Gastroesophageal sphincter (tissue), 4 donors: ENCODE data around the gene TUBGCP3. TPM values are rescaled to one million over a fixed set of nuclear protein-coding genes. Genes with fewer than 3 reads are reported as not detected.

ENCODE experiments used
- ATAC-seq: fragments of 150-250 bp; one replicate; pipeline ENCODE4 v1.9.1; 2016; ENCODE audit warnings: mild to moderate bottlenecking, moderate library complexity
- H3K27ac ChIP-seq, 4 donors: fragments of 200-600 bp; sonication (generic) in 3 of 4; 1 replicate in 3 of 4; 2 replicates in 1 of 4; pipeline ENCODE4 v1.5.1; 2016 to 2019
- H3K27me3 ChIP-seq: fragments of 200-600 bp; sonication (generic); one replicate; pipeline ENCODE4 v1.5.1; 2019
- H3K36me3 ChIP-seq, 2 donors: fragments of 200-600 bp; sonication (generic); one replicate each; pipeline ENCODE4 v1.5.1; 2019; ENCODE audit warnings: control low read depth in 1 of 2
- H3K4me1 ChIP-seq, 3 donors: fragments of 200-600 bp; sonication (generic); 1 replicate in 2 of 3; 2 replicates in 1 of 3; pipeline ENCODE4 v1.5.1; 2016 to 2019; ENCODE audit warnings: control low read depth in 2 of 3
- H3K4me3 ChIP-seq, 2 donors: fragments of 200-600 bp; sonication (generic); one replicate each; pipeline ENCODE4 v1.5.1; 2019; ENCODE audit warnings: mild to moderate bottlenecking in 1 of 2, moderate library complexity in 1 of 2
- H3K9me3 ChIP-seq, 3 donors: fragments of 200-600 bp; sonication (generic); one replicate each; pipeline ENCODE4 v1.5.1; 2017 to 2019; ENCODE audit warnings: control low read depth in 2 of 3
- EP300 ChIP-seq: sonication (generic); formaldehyde crosslinking; IDR thresholded peaks from one replicate; pipeline ENCODE4 v1.6.1; 2017; ENCODE audit warnings: antibody characterized with exemption, mild to moderate bottlenecking
- POLR2A ChIP-seq, 2 donors: fragments of 450-650 bp; IDR thresholded peaks; one replicate each; pipeline ENCODE4 v1.6.1; 2017; ENCODE audit warnings: antibody characterized with exemption in 2 of 2, mild to moderate bottlenecking in 2 of 2, moderate library complexity in 1 of 2
- POLR2AphosphoS5 ChIP-seq: sonication (generic); formaldehyde crosslinking; IDR thresholded peaks from one replicate; pipeline ENCODE4 v1.6.1; 2017; ENCODE audit warnings: antibody characterized with exemption
- WGBS, 2 donors: methylation state at CpG; one replicate each; pipeline ENCODE4 v1.1.5; 2018; ENCODE audit warnings: low coverage in 1 of 2; 5-methylcytosine and 5-hydroxymethylcytosine counted together
- total RNA-seq, 4 donors: library from RNA; depleted of rRNA; stranded (reverse); fragments of >200 nt; gene quantifications; one replicate each; pipeline ENCODE4 v1.1.0, GENCODE V29; 2016
- TF ChIP-seq, protein P1 (sequence below), 4 experiments: fragments of 200-600 bp in 2 of 4; fragments of 450-650 bp in 2 of 4; sonication (generic) in 1 of 4; IDR thresholded peaks; one replicate each; pipeline ENCODE4 v1.5.1; 2017 to 2019; ENCODE audit warnings: antibody characterized with exemption in 4 of 4, mild to moderate bottlenecking in 2 of 4, moderate library complexity in 2 of 4

The TUBGCP3 gene
- total RNA-seq, 4 donors from 2014 or later = 25.6 to 37.8 (median 28.9) TPM

DNA sequence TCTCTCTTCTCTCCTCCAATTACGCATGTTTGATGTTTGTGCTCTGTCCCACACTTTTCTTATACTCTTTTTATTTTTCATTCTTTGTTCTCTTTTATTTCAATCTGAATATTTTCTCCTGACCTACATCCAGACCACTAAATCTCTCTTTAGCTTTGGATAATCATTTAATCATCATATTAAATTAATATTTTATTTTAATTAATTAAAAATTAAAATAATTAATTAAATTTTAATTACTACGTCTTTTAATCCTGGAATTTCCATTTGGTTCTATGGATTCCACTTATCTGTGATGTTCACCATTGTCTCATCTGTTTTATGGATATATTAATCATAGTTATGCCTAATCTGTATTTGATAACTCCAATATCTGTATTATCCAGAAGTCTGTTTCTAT, 149.4 kb downstream of the TUBGCP3 start:
- Histone ChIP-seq H3K27ac (no peak overlapping the region), H3K27me3 (peaks cover 63% of the 10 kb centered on the region), H3K4me3 (no peak overlapping the region), H3K4me1 (peaks cover 0 to 4% (median 0%) of the 10 kb centered on the region in 3 donors), H3K36me3 (no peaks in the 10 kb centered on the region), H3K9me3 (peaks cover 0 to 4% (median 0%) of the 10 kb centered on the region in 3 donors)
- 87 to 88% methylated on average over 2 of the region's 2 CpGs for WGBS, 2 donors
- no peak for TF ChIP-seq POLR2AphosphoS5
- no peak for ATAC-seq

DNA sequence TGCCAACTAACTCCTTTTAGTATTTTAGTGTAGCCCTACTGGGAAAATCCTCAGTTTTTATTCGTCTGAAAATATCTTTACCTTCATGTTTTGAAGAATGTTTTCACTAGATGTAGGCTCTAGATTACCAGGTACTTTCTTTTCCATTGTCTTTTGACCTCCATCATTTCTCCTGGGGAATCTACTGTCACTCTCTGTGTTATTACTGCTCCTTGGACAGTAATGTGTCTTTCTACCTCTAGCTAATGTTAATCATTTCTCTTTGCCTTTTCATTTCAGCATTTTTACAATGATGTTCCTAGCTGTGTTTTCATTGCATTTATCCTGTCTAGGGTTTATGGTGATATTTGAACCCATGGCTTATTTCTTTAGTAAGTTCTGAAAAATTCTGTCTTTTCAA, 149.9 kb downstream of the TUBGCP3 start:
- peaks cover 0 to 4% (median 0%) of the 10 kb centered on the region in 3 donors for H3K9me3 ChIP-seq
- 78 to 86% methylated on average over 1 of the region's 1 CpG for WGBS, 2 donors
- no peak overlapping the region for H3K4me3 ChIP-seq
- no peaks in the 10 kb centered on the region for H3K4me1 ChIP-seq
- no peak overlapping the region for H3K27ac ChIP-seq
- peaks cover 59% of the 10 kb centered on the region for H3K27me3 ChIP-seq
- TF ChIP-seq EP300 (no peak), POLR2A (IDR thresholded peaks at IDR 0.05) (no peak), POLR2AphosphoS5 (no peak)
- TF ChIP-seq, protein P1, sequence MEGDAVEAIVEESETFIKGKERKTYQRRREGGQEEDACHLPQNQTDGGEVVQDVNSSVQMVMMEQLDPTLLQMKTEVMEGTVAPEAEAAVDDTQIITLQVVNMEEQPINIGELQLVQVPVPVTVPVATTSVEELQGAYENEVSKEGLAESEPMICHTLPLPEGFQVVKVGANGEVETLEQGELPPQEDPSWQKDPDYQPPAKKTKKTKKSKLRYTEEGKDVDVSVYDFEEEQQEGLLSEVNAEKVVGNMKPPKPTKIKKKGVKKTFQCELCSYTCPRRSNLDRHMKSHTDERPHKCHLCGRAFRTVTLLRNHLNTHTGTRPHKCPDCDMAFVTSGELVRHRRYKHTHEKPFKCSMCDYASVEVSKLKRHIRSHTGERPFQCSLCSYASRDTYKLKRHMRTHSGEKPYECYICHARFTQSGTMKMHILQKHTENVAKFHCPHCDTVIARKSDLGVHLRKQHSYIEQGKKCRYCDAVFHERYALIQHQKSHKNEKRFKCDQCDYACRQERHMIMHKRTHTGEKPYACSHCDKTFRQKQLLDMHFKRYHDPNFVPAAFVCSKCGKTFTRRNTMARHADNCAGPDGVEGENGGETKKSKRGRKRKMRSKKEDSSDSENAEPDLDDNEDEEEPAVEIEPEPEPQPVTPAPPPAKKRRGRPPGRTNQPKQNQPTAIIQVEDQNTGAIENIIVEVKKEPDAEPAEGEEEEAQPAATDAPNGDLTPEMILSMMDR (IDR thresholded peaks at IDR 0.05) = no peak
- no peaks in the 10 kb centered on the region for H3K36me3 ChIP-seq
- ATAC-seq = no peak

DNA sequence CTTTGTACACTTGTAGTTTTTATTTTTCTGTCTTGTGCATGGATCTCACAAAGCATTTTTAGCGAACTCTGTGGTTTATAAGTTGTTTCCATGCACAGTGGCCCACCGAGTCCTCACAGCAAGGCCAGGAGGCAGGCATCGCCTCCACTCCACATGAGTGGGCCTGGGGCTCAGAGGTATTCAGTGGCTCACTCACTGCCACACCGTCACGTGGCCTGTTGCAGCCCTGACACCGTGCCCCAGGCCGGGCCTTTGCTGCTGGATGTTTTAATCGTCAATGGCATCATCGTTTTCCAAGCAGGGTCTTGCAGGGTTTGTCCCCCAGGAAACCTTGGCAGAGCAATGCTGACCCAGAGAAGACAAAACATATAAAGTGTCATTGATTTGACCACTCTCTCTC, 152.0 kb downstream of the TUBGCP3 start:
- Histone ChIP-seq H3K27me3 (peaks cover 54% of the 10 kb centered on the region), H3K36me3 (no peaks in the 10 kb centered on the region), H3K27ac (no peak overlapping the region), H3K9me3 (peaks cover 0 to 4% (median 0%) of the 10 kb centered on the region in 3 donors), H3K4me1 (no peaks in the 10 kb centered on the region), H3K4me3 (no peak overlapping the region)
- 76 to 81% methylated on average over 6 to 9 of the region's 9 CpGs for WGBS, 2 donors
- no peak for ATAC-seq
- TF ChIP-seq EP300 = no peak
- TF ChIP-seq, protein P1 (IDR thresholded peaks at IDR 0.05) = no peak

Other genes with a start within 250 kb of the TUBGCP3 start
- not detected for gene SPACA7, start 211.8 kb downstream of the TUBGCP3 start, total RNA-seq
- 10 to 100 TPM; 12.9 to 21.7 (median 17.1) TPM for gene ATP11A, start 101.9 kb upstream of the TUBGCP3 start, total RNA-seq